Measurements from ENCODE around the gene GPR22. TPM values are rescaled to one million over a fixed set of nuclear protein-coding genes. Genes with fewer than 3 reads are reported as not detected.

GPR22 gene
- not detected in 2 replicates for total RNA-seq (2013; cell fraction: nucleolus; rRNA removed)
- total RNA-seq (2014; rRNA removed) (not detected in 2 replicates), total RNA-seq (2014; rRNA removed; fragmentation: Illumina TruSeq; extraction: Trizol) (not detected in 2 replicates), total RNA-seq (2021) (not detected in 2 replicates), polyA plus RNA-seq (2011; rRNA removed) (not detected in 2 replicates), polyA plus RNA-seq (2014; fragmentation: Illumina TruSeq; extraction: Trizol) (not detected in 2 replicates), polyA plus RNA-seq (2014; fragmentation: Nextera tagmentation; extraction: Ambion mirVana) (under 1 TPM; 0.11 to 0.71 TPM), polyA plus RNA-seq (2014; rRNA removed) (not detected in 2 replicates), polyA plus RNA-seq (2016; fragmentation: Nextera tagmentation; extraction: Ambion mirVana) (under 1 TPM; 0.44 to 0.50 TPM), polyA minus RNA-seq (2011; rRNA and poly(A)+ RNA removed) (not detected in 2 replicates), Bru-seq, nascent RNA (not detected), BruChase-seq, experiment 1, labeled RNA remaining after a 6-hour chase (not detected), BruChase-seq, experiment 2, labeled RNA remaining after a 2-hour chase (not detected)
- polyA plus RNA-seq (2011; ENCODE audit: low read depth), result not detected
- polyA plus RNA-seq (2011; cell fraction: cytosol; rRNA removed), result not detected in 2 replicates
- polyA plus RNA-seq (2011; cell fraction: nucleus; rRNA removed), result not detected in 2 replicates
- not detected in 2 replicates for polyA plus RNA-seq (2012)
- not detected in 2 replicates for polyA minus RNA-seq (2011; cell fraction: cytosol; rRNA and poly(A)+ RNA removed)
- polyA minus RNA-seq (2011; cell fraction: nucleus; rRNA and poly(A)+ RNA removed), result not detected in 2 replicates
- long read RNA-seq, experiment 1, result 0 reads
- long read RNA-seq, experiment 2, result 0 reads

GRCh38 chr7:107469929-107470328, at the start of gene GPR22:
Gene GPR22, plus strand, starts transcription at chr7:107470057. Its CDS starts 4,004 bp downstream, at chr7:107474061.
- H3K4me2 ChIP-seq (ENCODE audit: control insufficient read depth, insufficient read depth), result no peak within 1 kb of the TSS
- SMC1A ChIA-PET (ENCODE audit: uncharacterized antibody, unreplicated experiment), result interaction anchor here (1.3 kb wide), 1 partner anchor 15 kb away, joined by 4 read pairs; no protein-coding TSS in a partner anchor
- intact Hi-C loops (cut with micrococcal nuclease; ENCODE audit: unreplicated experiment) (no loop called here), in situ Hi-C loops (cut with MboI) (no loop called here)
- WGBS (ENCODE audit: insufficient coverage, insufficient replicate concordance, low lambda C conversion rate, missing lambda C conversion rate), result 70% methylated on average over 4 of the region's 4 CpGs
- no peak for ATAC-seq
- no peak for DNase-seq (ENCODE audit: low read depth, low spot score)
- H2AFZ ChIP-seq (ENCODE audit: control insufficient read depth, low read depth, low read length), result no peak within 1 kb of the TSS
- no peaks in the 10 kb centered on the region for H3K4me1 ChIP-seq (ENCODE audit: control insufficient read depth, insufficient read depth, low read length)
- CTCF ChIA-PET, result no interaction called here
- H3K27me3 ChIP-seq (replicated peaks in 1 of 2; ENCODE audit: control insufficient read depth in 2 of 2, insufficient read depth in 2 of 2, low read length in 1 of 2), result no peaks in the 10 kb centered on the region
- POLR2A ChIA-PET, result no interaction called here
- H3K36me3 ChIP-seq (ENCODE audit: control insufficient read depth in 2 of 2, insufficient read depth in 2 of 2, low read length in 1 of 2), result no peaks in the 10 kb centered on the region; a peak in 1 of 4 replicates
- no TSS peak for BruUV-seq (replicated peaks)
- no peaks in the 10 kb centered on the region for H3K9me3 ChIP-seq (replicated peaks; ENCODE audit: control insufficient read depth, insufficient read depth, low read length)
- no peak within 1 kb of the TSS for H3K27ac ChIP-seq (ENCODE audit: control insufficient read depth, insufficient read depth)
- H3K9ac ChIP-seq (ENCODE audit: control insufficient read depth, insufficient read depth, low read length), result no peak within 1 kb of the TSS
- no peak within 1 kb of the TSS for H3K4me3 ChIP-seq
- TF ChIP-seq RBBP5 (conservative IDR thresholded peaks at IDR 0.05), result no peak
- FAIRE-seq, result no peak
- RAD21 ChIA-PET (ENCODE audit: unreplicated experiment), result no interaction called here
- H4K20me1 ChIP-seq (ENCODE audit: control insufficient read depth, insufficient read depth), result no peaks in the 10 kb centered on the region
- H3K79me2 ChIP-seq (ENCODE audit: control insufficient read depth, insufficient read depth, low read length), result no peaks in the 10 kb centered on the region

GRCh38 chr7:107427462-107427861, 42.4 kb upstream of the GPR22 start:
- Histone ChIP-seq H2AFZ (ENCODE audit: control insufficient read depth, low read depth, low read length) (no peak overlapping the region), H3K4me2 (ENCODE audit: control insufficient read depth, insufficient read depth) (no peak overlapping the region), H4K20me1 (ENCODE audit: control insufficient read depth, insufficient read depth) (no peaks in the 10 kb centered on the region), H3K9me3 (replicated peaks; ENCODE audit: control insufficient read depth, insufficient read depth, low read length) (peaks cover 3% of the 10 kb centered on the region), H3K79me2 (ENCODE audit: control insufficient read depth, insufficient read depth, low read length) (no peaks in the 10 kb centered on the region), H3K27me3 (replicated peaks in 1 of 2; ENCODE audit: control insufficient read depth in 2 of 2, insufficient read depth in 2 of 2, low read length in 1 of 2) (no peaks in the 10 kb centered on the region), H3K4me3 (no peak overlapping the region), H3K36me3 (ENCODE audit: control insufficient read depth in 2 of 2, insufficient read depth in 2 of 2, low read length in 1 of 2) (no peaks in the 10 kb centered on the region), H3K27ac (ENCODE audit: control insufficient read depth, insufficient read depth) (no peak overlapping the region), H3K9ac (ENCODE audit: control insufficient read depth, insufficient read depth, low read length) (no peak overlapping the region), H3K4me1 (ENCODE audit: control insufficient read depth, insufficient read depth, low read length) (no peaks in the 10 kb centered on the region)
- POLR2A ChIA-PET, result no interaction called here
- in situ Hi-C loops (cut with MboI) (no loop called here), intact Hi-C loops (cut with micrococcal nuclease; ENCODE audit: unreplicated experiment) (no loop called here)
- no peak for DNase-seq (ENCODE audit: low read depth, low spot score)
- no peak for ATAC-seq
- CTCF ChIA-PET, result no interaction called here
- BruUV-seq (replicated peaks), result no TSS peak
- TF ChIP-seq ATF7 (IDR thresholded peaks at IDR 0.05; ENCODE audit: low read depth) (no peak), NR2C2 (IDR thresholded peaks at IDR 0.05; ENCODE audit: borderline replicate concordance, control insufficient read depth, insufficient read length, low read depth) (no peak), SRF (IDR thresholded peaks at IDR 0.05; ENCODE audit: low read depth in 2 of 2, low read length in 2 of 2) (no peak), CBX3 (IDR thresholded peaks at IDR 0.05; ENCODE audit: borderline replicate concordance, low read depth) (no peak), BACH1 (IDR thresholded peaks at IDR 0.05; ENCODE audit: borderline replicate concordance) (no peak), POLR2AphosphoS5 (IDR thresholded peaks at IDR 0.05; ENCODE audit: low read length) (no peak), HDAC2 (IDR thresholded peaks at IDR 0.05) (no peak), MXI1 (IDR thresholded peaks at IDR 0.05; ENCODE audit: low read depth, low read length) (no peak), ZSCAN29 (IDR thresholded peaks at IDR 0.05) (no peak)
- TF ChIP-seq, protein P1, sequence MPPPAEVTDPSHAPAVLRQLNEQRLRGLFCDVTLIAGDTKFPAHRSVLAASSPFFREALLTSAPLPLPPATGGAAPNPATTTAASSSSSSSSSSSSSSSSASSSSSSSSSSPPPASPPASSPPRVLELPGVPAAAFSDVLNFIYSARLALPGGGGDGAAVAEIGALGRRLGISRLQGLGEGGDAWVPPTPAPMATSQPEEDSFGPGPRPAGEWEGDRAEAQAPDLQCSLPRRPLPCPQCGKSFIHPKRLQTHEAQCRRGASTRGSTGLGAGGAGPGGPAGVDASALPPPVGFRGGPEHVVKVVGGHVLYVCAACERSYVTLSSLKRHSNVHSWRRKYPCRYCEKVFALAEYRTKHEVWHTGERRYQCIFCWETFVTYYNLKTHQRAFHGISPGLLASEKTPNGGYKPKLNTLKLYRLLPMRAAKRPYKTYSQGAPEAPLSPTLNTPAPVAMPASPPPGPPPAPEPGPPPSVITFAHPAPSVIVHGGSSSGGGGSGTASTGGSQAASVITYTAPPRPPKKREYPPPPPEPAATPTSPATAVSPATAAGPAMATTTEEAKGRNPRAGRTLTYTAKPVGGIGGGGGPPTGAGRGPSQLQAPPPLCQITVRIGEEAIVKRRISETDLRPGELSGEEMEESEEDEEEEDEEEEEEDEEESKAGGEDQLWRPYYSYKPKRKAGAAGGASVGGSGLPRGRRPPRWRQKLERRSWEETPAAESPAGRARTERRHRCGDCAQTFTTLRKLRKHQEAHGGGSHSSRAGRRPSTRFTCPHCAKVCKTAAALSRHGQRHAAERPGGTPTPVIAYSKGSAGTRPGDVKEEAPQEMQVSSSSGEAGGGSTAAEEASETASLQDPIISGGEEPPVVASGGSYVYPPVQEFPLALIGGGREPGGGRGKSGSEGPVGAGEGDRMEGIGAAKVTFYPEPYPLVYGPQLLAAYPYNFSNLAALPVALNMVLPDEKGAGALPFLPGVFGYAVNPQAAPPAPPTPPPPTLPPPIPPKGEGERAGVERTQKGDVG (CRISPR knock-in tag; IDR thresholded peaks at IDR 0.05), result no peak
- TF ChIP-seq, protein P2, sequence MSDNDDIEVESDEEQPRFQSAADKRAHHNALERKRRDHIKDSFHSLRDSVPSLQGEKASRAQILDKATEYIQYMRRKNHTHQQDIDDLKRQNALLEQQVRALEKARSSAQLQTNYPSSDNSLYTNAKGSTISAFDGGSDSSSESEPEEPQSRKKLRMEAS (IDR thresholded peaks at IDR 0.05; ENCODE audit: low read depth, low read length), result no peak
- FAIRE-seq, result no peak
- WGBS (ENCODE audit: insufficient coverage, insufficient replicate concordance, low lambda C conversion rate, missing lambda C conversion rate), result 88% methylated on average over 5 of the region's 5 CpGs
- RAD21 ChIA-PET (ENCODE audit: unreplicated experiment), result no interaction called here
- SMC1A ChIA-PET (ENCODE audit: uncharacterized antibody, unreplicated experiment), result no interaction called here

Measured in GM12878 (cell line).